Measurements from ENCODE around the gene LGALS4.

- TF ChIP-seq CTCF (IDR thresholded peaks at IDR 0.05; ENCODE audit: low read length) (no peak), EZH2 (optimal IDR thresholded peaks at IDR 0.05; ENCODE audit: low read depth, low read length) (no peak), EZH2phosphoT487 (IDR thresholded peaks at IDR 0.05; ENCODE audit: low read length) (no peak)
These were observed 27.3 kb upstream of the LGALS4 start for GRCh38 chr19:38839816-38840582.

All from MM.1S (cell line).